ENCODE measurements around the gene MPPED2.
"Not testable (repeated sequence)": the region's sequence is repeated elsewhere in the genome, so short reads cannot be mapped to it uniquely, and the experiment has no call there.

The MPPED2 gene

GRCh38 chr11:30578406-30578805 lies 7.7 kb downstream of the MPPED2 start:
- no peak for FAIRE-seq

GRCh38 chr11:30573951-30574350 lies 12.2 kb downstream of the MPPED2 start:
- no peak for FAIRE-seq

GRCh38 chr11:30568931-30569330 lies 17.2 kb downstream of the MPPED2 start:
- no peak for FAIRE-seq

- FAIRE-seq: no peak
These were observed 18.5 kb downstream of the MPPED2 start for GRCh38 chr11:30567644-30568043.

GRCh38 chr11:30567120-30567519 lies 19.0 kb downstream of the MPPED2 start:
- FAIRE-seq: no peak

- FAIRE-seq: no peak
These were observed 19.7 kb downstream of the MPPED2 start for GRCh38 chr11:30566482-30566881.

- FAIRE-seq: no peak
These were observed 21.1 kb downstream of the MPPED2 start for GRCh38 chr11:30565027-30565426.

- FAIRE-seq: no peak
These were observed 24.3 kb downstream of the MPPED2 start for GRCh38 chr11:30561691-30562415.

- no peak for FAIRE-seq
These were observed 25.7 kb downstream of the MPPED2 start for GRCh38 chr11:30560206-30561106.

GRCh38 chr11:30559004-30559403 lies 27.1 kb downstream of the MPPED2 start:
- no peak for FAIRE-seq

GRCh38 chr11:30554587-30554986 lies 31.6 kb downstream of the MPPED2 start:
- FAIRE-seq: not testable (repeated sequence)

- no peak for FAIRE-seq
These were observed 32.5 kb downstream of the MPPED2 start for GRCh38 chr11:30553521-30554110.

- no peak for FAIRE-seq
These were observed 33.3 kb downstream of the MPPED2 start for GRCh38 chr11:30552839-30553238.

GRCh38 chr11:30550022-30550542 lies 36.1 kb downstream of the MPPED2 start:
- FAIRE-seq: no peak

GRCh38 chr11:30549565-30549964 lies 36.6 kb downstream of the MPPED2 start:
- no peak for FAIRE-seq

- FAIRE-seq: no peak
These were observed 39.8 kb downstream of the MPPED2 start for GRCh38 chr11:30546334-30546733.

- FAIRE-seq: no peak
These were observed 40.6 kb downstream of the MPPED2 start for GRCh38 chr11:30545507-30545906.

- FAIRE-seq: no peak
These were observed 43.1 kb downstream of the MPPED2 start for GRCh38 chr11:30543066-30543465.

- no peak for FAIRE-seq
These were observed 45.4 kb downstream of the MPPED2 start for GRCh38 chr11:30540781-30541180.

- FAIRE-seq: no peak
These were observed 47.9 kb downstream of the MPPED2 start for GRCh38 chr11:30538251-30538650.

GRCh38 chr11:30535818-30536217 lies 50.3 kb downstream of the MPPED2 start:
- FAIRE-seq: no peak

- no peak for FAIRE-seq
These were observed 52.7 kb downstream of the MPPED2 start for GRCh38 chr11:30533445-30533947.

GRCh38 chr11:30527566-30527965 lies 58.6 kb downstream of the MPPED2 start:
- FAIRE-seq: no peak
